ENCODE data around the gene TARDBP.
"Not testable (repeated sequence)": the region's sequence is repeated elsewhere in the genome, so short reads cannot be mapped to it uniquely, and the experiment has no call there.

TARDBP gene

GRCh38 chr1:10996100-10996499 is 16.4 kb upstream of the TARDBP start:
- Histone ChIP-seq H3K4me3 (ENCODE audit: insufficient read depth in 1 of 2, low read depth in 1 of 2, low read length in 2 of 2) (no peak overlapping the region), H3K27me3 (ENCODE audit: control insufficient read depth in 1 of 2, insufficient read depth in 1 of 2, low read length in 2 of 2) (peaks cover 3 to 11% of the 10 kb centered on the region in 2 experiments), H4K91ac (ENCODE audit: low read length) (no peak overlapping the region), H3K27ac (ENCODE audit: low read length, poor library complexity, severe bottlenecking) (no peak overlapping the region), H3K79me1 (replicated peaks; ENCODE audit: low read length, poor library complexity, severe bottlenecking) (no peaks in the 10 kb centered on the region), H2AFZ (ENCODE audit: low read depth, low read length) (no peak overlapping the region), H2BK12ac (ENCODE audit: low read length in 2 of 2) (no peak overlapping the region), H4K8ac (ENCODE audit: low read length) (no peak overlapping the region), H3K4ac (ENCODE audit: low read depth in 1 of 2, low read length in 2 of 2) (no peak overlapping the region), H2BK15ac (ENCODE audit: low read depth, poor library complexity, severe bottlenecking) (no peak overlapping the region), H3K18ac (ENCODE audit: low read depth in 1 of 2, low read length in 2 of 2) (no peak overlapping the region), H2AK5ac (ENCODE audit: low read length, severe bottlenecking) (no peak overlapping the region), H3K14ac (ENCODE audit: low read length in 2 of 2) (no peak overlapping the region), H3K4me2 (ENCODE audit: low read length, poor library complexity, severe bottlenecking) (no peak overlapping the region), H3K36me3 (ENCODE audit: control insufficient read depth in 1 of 2, insufficient read depth in 2 of 2, low read depth in 1 of 2, low read length in 2 of 2) (no peaks in the 10 kb centered on the region), H3K23ac (ENCODE audit: low read length in 2 of 2) (no peak overlapping the region), H2BK5ac (ENCODE audit: low read depth, low read length, poor library complexity, severe bottlenecking) (no peak overlapping the region), H3K9ac (ENCODE audit: low read length) (no peak overlapping the region), H3K4me1 (ENCODE audit: control insufficient read depth, insufficient read depth, low read depth, low read length) (no peaks in the 10 kb centered on the region), H2BK120ac (ENCODE audit: low read depth, low read length) (no peak overlapping the region), H3K9me3 (ENCODE audit: control insufficient read depth, low read length) (peaks cover 4% of the 10 kb centered on the region)
- DNase-seq = no peak
- WGBS = 81% methylated on average over 3 of the region's 3 CpGs

- Histone ChIP-seq H4K8ac (ENCODE audit: low read length) (no peak overlapping the region), H4K91ac (ENCODE audit: low read length) (no peak overlapping the region), H3K14ac (ENCODE audit: low read length in 2 of 2) (no peak overlapping the region), H2BK15ac (ENCODE audit: low read depth, poor library complexity, severe bottlenecking) (no peak overlapping the region), H3K36me3 (ENCODE audit: control insufficient read depth in 1 of 2, insufficient read depth in 2 of 2, low read depth in 1 of 2, low read length in 2 of 2) (no peaks in the 10 kb centered on the region), H2AFZ (ENCODE audit: low read depth, low read length) (no peak overlapping the region), H2AK5ac (ENCODE audit: low read length, severe bottlenecking) (no peak overlapping the region), H3K9ac (ENCODE audit: low read length) (no peak overlapping the region), H3K4ac (ENCODE audit: low read depth in 1 of 2, low read length in 2 of 2) (no peak overlapping the region), H3K27ac (ENCODE audit: low read length, poor library complexity, severe bottlenecking) (no peak overlapping the region), H3K18ac (ENCODE audit: low read depth in 1 of 2, low read length in 2 of 2) (no peak overlapping the region), H3K27me3 (ENCODE audit: control insufficient read depth in 1 of 2, insufficient read depth in 1 of 2, low read length in 2 of 2) (peaks cover 0 to 3% of the 10 kb centered on the region in 2 experiments), H3K79me1 (replicated peaks; ENCODE audit: low read length, poor library complexity, severe bottlenecking) (no peaks in the 10 kb centered on the region), H3K23ac (ENCODE audit: low read length in 2 of 2) (no peak overlapping the region), H2BK12ac (ENCODE audit: low read length in 2 of 2) (no peak overlapping the region), H3K4me2 (ENCODE audit: low read length, poor library complexity, severe bottlenecking) (no peak overlapping the region), H2BK120ac (ENCODE audit: low read depth, low read length) (no peak overlapping the region), H3K9me3 (ENCODE audit: control insufficient read depth, low read length) (peaks cover 4% of the 10 kb centered on the region), H2BK5ac (ENCODE audit: low read depth, low read length, poor library complexity, severe bottlenecking) (no peak overlapping the region), H3K4me3 (ENCODE audit: insufficient read depth in 1 of 2, low read depth in 1 of 2, low read length in 2 of 2) (no peak overlapping the region), H3K4me1 (ENCODE audit: control insufficient read depth, insufficient read depth, low read depth, low read length) (no peaks in the 10 kb centered on the region)
- DNase-seq = no peak
- no CpG with 5 or more reads among the region's 1 CpG for WGBS
These were observed 11.9 kb upstream of the TARDBP start for GRCh38 chr1:11000526-11000925.

GRCh38 chr1:11013160-11013531 is 692 bp downstream of the TARDBP start:
- peak overlapping the region; percentile 92 to 95 for H3K4me3 ChIP-seq (ENCODE audit: insufficient read depth in 1 of 2, low read depth in 1 of 2, low read length in 2 of 2)
- no peak overlapping the region for H4K91ac ChIP-seq (ENCODE audit: low read length)
- no peak overlapping the region for H2BK15ac ChIP-seq (ENCODE audit: low read depth, poor library complexity, severe bottlenecking)
- H3K27ac ChIP-seq (ENCODE audit: low read length, poor library complexity, severe bottlenecking) = no peak overlapping the region
- H3K79me1 ChIP-seq (replicated peaks; ENCODE audit: low read length, poor library complexity, severe bottlenecking) = no peaks in the 10 kb centered on the region
- peak overlapping the region; percentile 86 for H3K4me2 ChIP-seq (ENCODE audit: low read length, poor library complexity, severe bottlenecking)
- no peaks in the 10 kb centered on the region for H3K27me3 ChIP-seq (ENCODE audit: control insufficient read depth in 1 of 2, insufficient read depth in 1 of 2, low read length in 2 of 2)
- H4K8ac ChIP-seq (ENCODE audit: low read length) = no peak overlapping the region
- no peak overlapping the region for H3K23ac ChIP-seq (ENCODE audit: low read length in 2 of 2)
- H2AK5ac ChIP-seq (ENCODE audit: low read length, severe bottlenecking) = no peak overlapping the region
- peaks cover 4% of the 10 kb centered on the region for H3K4me1 ChIP-seq (ENCODE audit: control insufficient read depth, insufficient read depth, low read depth, low read length)
- DNase-seq = peak; percentile 66
- no peak overlapping the region for H2BK5ac ChIP-seq (ENCODE audit: low read depth, low read length, poor library complexity, severe bottlenecking)
- H3K4ac ChIP-seq (ENCODE audit: low read depth in 1 of 2, low read length in 2 of 2) = no peak overlapping the region
- H3K36me3 ChIP-seq (ENCODE audit: control insufficient read depth in 1 of 2, insufficient read depth in 2 of 2, low read depth in 1 of 2, low read length in 2 of 2) = peaks cover 27 to 43% of the 10 kb centered on the region in 2 experiments
- H3K9ac ChIP-seq (ENCODE audit: low read length) = peak overlapping the region; percentile 96
- H2BK120ac ChIP-seq (ENCODE audit: low read depth, low read length) = no peak overlapping the region
- H3K18ac ChIP-seq (ENCODE audit: low read depth in 1 of 2, low read length in 2 of 2) = no peak overlapping the region
- WGBS = 3% methylated on average over 11 of the region's 11 CpGs
- no peak overlapping the region for H2AFZ ChIP-seq (ENCODE audit: low read depth, low read length)
- no peak overlapping the region for H3K14ac ChIP-seq (ENCODE audit: low read length in 2 of 2)
- H2BK12ac ChIP-seq (ENCODE audit: low read length in 2 of 2) = no peak overlapping the region
- no peaks in the 10 kb centered on the region for H3K9me3 ChIP-seq (ENCODE audit: control insufficient read depth, low read length)

- Histone ChIP-seq H3K36me3 (ENCODE audit: control insufficient read depth in 1 of 2, insufficient read depth in 2 of 2, low read depth in 1 of 2, low read length in 2 of 2) (peaks cover 55 to 91% of the 10 kb centered on the region in 2 experiments), H3K9ac (ENCODE audit: low read length) (peak overlapping the region; percentile 13)
- H3K4me1 ChIP-seq (ENCODE audit: control insufficient read depth, insufficient read depth, low read depth, low read length); H3K4ac ChIP-seq (ENCODE audit: low read depth in 1 of 2, low read length in 2 of 2); H3K27me3 ChIP-seq (ENCODE audit: control insufficient read depth in 1 of 2, insufficient read depth in 1 of 2, low read length in 2 of 2); H2BK15ac ChIP-seq (ENCODE audit: low read depth, poor library complexity, severe bottlenecking); H3K9me3 ChIP-seq (ENCODE audit: control insufficient read depth, low read length); H3K27ac ChIP-seq (ENCODE audit: low read length, poor library complexity, severe bottlenecking); H4K91ac ChIP-seq (ENCODE audit: low read length); H3K18ac ChIP-seq (ENCODE audit: low read depth in 1 of 2, low read length in 2 of 2); H2BK5ac ChIP-seq (ENCODE audit: low read depth, low read length, poor library complexity, severe bottlenecking); DNase-seq; H2BK120ac ChIP-seq (ENCODE audit: low read depth, low read length); H2AK5ac ChIP-seq (ENCODE audit: low read length, severe bottlenecking); H3K14ac ChIP-seq (ENCODE audit: low read length in 2 of 2); H3K23ac ChIP-seq (ENCODE audit: low read length in 2 of 2); H3K79me1 ChIP-seq (replicated peaks; ENCODE audit: low read length, poor library complexity, severe bottlenecking); H4K8ac ChIP-seq (ENCODE audit: low read length); H2AFZ ChIP-seq (ENCODE audit: low read depth, low read length); H3K4me3 ChIP-seq (ENCODE audit: insufficient read depth in 1 of 2, low read depth in 1 of 2, low read length in 2 of 2); H3K4me2 ChIP-seq (ENCODE audit: low read length, poor library complexity, severe bottlenecking); H2BK12ac ChIP-seq (ENCODE audit: low read length in 2 of 2): not testable (repeated sequence)
- WGBS = 97% methylated on average over 8 of the region's 8 CpGs
These were observed 6.9 kb downstream of the TARDBP start for GRCh38 chr1:11019358-11019757.
